K562 (cell line): ENCODE results near the gene TRIM65. TPM values are rescaled to one million over a fixed set of nuclear protein-coding genes. Genes with fewer than 3 reads are reported as not detected.

ENCODE experiments used
- ARHGAP35 ChIP-seq: fragments of 450-650 bp; IDR thresholded peaks from 2 replicates; pipeline ENCODE4 v1.6.1; 2018; ENCODE audit not compliant: partially characterized antibody
- ATF3 ChIP-seq, 2 experiments: fragments of 450-650 bp in 1 of 2; sonication (generic) in 1 of 2; formaldehyde crosslinking in 1 of 2; IDR thresholded peaks in 1 of 2; conservative IDR thresholded peaks in 1 of 2; 2 replicates each; pipeline versions ENCODE4 v1.6.1 to v1.8.1; 2016 to 2023; ENCODE audit warnings: mild to moderate bottlenecking in 2 of 2, moderate library complexity in 2 of 2, inconsistent platforms in 1 of 2, missing genetic modification reagents in 1 of 2
- BRD9 ChIP-seq: fragments of 450-650 bp; IDR thresholded peaks from 2 replicates; pipeline ENCODE4 v1.6.1; 2018; ENCODE audit warnings: low read depth; ENCODE audit not compliant: partially characterized antibody
- CHD2 ChIP-seq: IDR thresholded peaks from 2 replicates; pipeline ENCODE4 v1.6.1; 2011; ENCODE audit warnings: low read depth, low read length
- DPF2 ChIP-seq: fragments of 450-650 bp; IDR thresholded peaks from 2 replicates; pipeline ENCODE4 v1.6.1; 2016
- HDAC6 ChIP-seq: IDR thresholded peaks from 2 replicates; pipeline ENCODE4 v1.6.1; 2012; ENCODE audit warnings: low read depth, mild to moderate bottlenecking, control low read depth, inconsistent platforms, low read length, moderate library complexity
- MTA1 ChIP-seq: fragments of 450-650 bp; IDR thresholded peaks from 2 replicates; pipeline ENCODE4 v1.6.1; 2017; ENCODE audit warnings: borderline replicate concordance
- PTBP1 ChIP-seq: fragments of 200-400 bp; formaldehyde crosslinking; IDR thresholded peaks from 2 replicates; pipeline ENCODE4 v1.6.1; 2017; ENCODE audit warnings: low read depth, low read length
- TCF7L2 ChIP-seq: fragments of 150-350 bp; IDR thresholded peaks from 2 replicates; pipeline ENCODE4 v1.6.1; 2016; ENCODE audit warnings: low read depth, mild to moderate bottlenecking, low read length, moderate library complexity
- TEAD2 ChIP-seq: fragments of 450-650 bp; IDR thresholded peaks from 2 replicates; pipeline ENCODE4 v1.6.1; 2016; ENCODE audit warnings: missing genetic modification characterization, control low read depth, missing compliant biosample characterization
- WHSC1 ChIP-seq: IDR thresholded peaks from one replicate; pipeline ENCODE4 v1.6.1; 2012; ENCODE audit warnings: low read length, control low read depth, inconsistent platforms
- ZC3H11A ChIP-seq: IDR thresholded peaks from 2 replicates; pipeline ENCODE4 v1.6.1; 2012; ENCODE audit warnings: low read depth, low read length, improper control_type of control experiment
- ZNF24 ChIP-seq: fragments of 450-650 bp; IDR thresholded peaks from 2 replicates; pipeline ENCODE4 v1.6.1; 2016
- polyA plus RNA-seq, 8 experiments: library from polyadenylated mRNA; depleted of rRNA in 4 of 8; stranded (reverse) in 5 of 8; unstranded in 3 of 8; fragments of >200 nt; fragmentation: Nextera tagmentation in 2 of 8; fragmentation: Illumina TruSeq in 1 of 8; extraction: Ambion mirVana in 2 of 8; extraction: Trizol in 1 of 8; gene quantifications; 2 replicates each; pipeline versions ENCODE4 v1.2.1 to v1.2.3, GENCODE V29; 2011 to 2014; ENCODE audit warnings: inconsistent platforms in 1 of 8, missing spikeins in 1 of 8
- total RNA-seq, 7 experiments: library from RNA; depleted of rRNA in 6 of 7; stranded (reverse); fragments of >200 nt in 6 of 7; fragmentation: Illumina TruSeq in 2 of 7; extraction: Trizol in 2 of 7; gene quantifications; 2 replicates each; pipeline versions ENCODE4 v1.2.1 to v1.2.3, GENCODE V29; 2011 to 2021; ENCODE audit warnings: low replicate concordance in 1 of 7
- TF ChIP-seq, protein P1 (sequence below), 2 experiments: fragments of 450-650 bp; formaldehyde crosslinking in 1 of 2; IDR thresholded peaks; 2 replicates each; pipeline versions ENCODE4 v1.4.0 to v1.6.1; 2014 to 2020; ENCODE audit warnings: mild to moderate bottlenecking in 2 of 2, borderline replicate concordance in 1 of 2, low read depth in 1 of 2
- TF ChIP-seq, protein P2 (sequence below): sonication (generic); formaldehyde crosslinking; IDR thresholded peaks from 2 replicates; pipeline ENCODE4 v1.8.0; 2023; ENCODE audit warnings: mild to moderate bottlenecking, missing genetic modification reagents
- TF ChIP-seq, protein P3 (sequence below): IDR thresholded peaks from 3 replicates; pipeline ENCODE4 v1.6.1; 2011; ENCODE audit warnings: borderline replicate concordance, mild to moderate bottlenecking; ENCODE audit not compliant: insufficient read length, insufficient read depth

Gene TRIM65
- total and polyA plus RNA-seq, 9 of the 15 experiments (the other 6 are each of a cell fraction or from before 2014, with no cell fraction given) = 2.8 to 45.7 (median 22.9) TPM

DNA sequence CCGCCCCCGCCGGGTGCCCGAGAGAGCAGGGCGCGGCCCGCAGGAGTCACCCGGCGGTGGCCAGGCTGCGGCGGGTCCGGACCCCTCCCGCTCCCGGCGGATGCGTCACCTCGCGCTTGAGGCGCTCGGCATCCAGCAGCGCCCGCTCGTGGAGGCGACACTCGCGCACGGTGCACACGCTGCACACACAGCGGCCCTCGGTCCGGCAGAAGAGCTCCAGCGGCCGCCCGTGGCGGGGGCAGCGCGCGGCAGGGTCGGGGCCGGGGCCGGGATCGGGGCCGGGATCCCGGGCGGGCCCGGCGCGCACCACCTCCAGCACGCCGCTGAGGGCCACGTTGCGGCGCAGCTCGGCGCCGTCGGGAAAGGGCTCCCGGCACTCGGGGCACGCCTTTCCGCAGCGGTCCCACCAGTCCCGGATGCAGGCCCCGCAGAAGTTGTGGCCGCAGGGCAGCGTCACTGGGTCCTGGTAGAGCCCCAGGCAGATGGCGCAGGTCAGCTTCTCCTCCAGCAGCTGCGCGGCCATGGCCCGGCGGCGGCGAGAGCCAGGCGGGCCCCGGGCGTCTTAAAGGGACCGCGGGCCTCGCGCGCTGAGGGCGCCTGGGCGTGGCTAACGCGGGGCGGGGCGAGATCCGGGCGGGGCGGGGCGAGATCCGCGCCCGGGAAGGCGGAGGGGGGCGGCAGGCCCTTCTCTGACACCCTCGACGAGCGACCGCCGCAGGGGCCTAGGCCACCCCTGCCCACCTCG is at the start of gene TRIM65 (continued):
- TF ChIP-seq, protein P1, sequence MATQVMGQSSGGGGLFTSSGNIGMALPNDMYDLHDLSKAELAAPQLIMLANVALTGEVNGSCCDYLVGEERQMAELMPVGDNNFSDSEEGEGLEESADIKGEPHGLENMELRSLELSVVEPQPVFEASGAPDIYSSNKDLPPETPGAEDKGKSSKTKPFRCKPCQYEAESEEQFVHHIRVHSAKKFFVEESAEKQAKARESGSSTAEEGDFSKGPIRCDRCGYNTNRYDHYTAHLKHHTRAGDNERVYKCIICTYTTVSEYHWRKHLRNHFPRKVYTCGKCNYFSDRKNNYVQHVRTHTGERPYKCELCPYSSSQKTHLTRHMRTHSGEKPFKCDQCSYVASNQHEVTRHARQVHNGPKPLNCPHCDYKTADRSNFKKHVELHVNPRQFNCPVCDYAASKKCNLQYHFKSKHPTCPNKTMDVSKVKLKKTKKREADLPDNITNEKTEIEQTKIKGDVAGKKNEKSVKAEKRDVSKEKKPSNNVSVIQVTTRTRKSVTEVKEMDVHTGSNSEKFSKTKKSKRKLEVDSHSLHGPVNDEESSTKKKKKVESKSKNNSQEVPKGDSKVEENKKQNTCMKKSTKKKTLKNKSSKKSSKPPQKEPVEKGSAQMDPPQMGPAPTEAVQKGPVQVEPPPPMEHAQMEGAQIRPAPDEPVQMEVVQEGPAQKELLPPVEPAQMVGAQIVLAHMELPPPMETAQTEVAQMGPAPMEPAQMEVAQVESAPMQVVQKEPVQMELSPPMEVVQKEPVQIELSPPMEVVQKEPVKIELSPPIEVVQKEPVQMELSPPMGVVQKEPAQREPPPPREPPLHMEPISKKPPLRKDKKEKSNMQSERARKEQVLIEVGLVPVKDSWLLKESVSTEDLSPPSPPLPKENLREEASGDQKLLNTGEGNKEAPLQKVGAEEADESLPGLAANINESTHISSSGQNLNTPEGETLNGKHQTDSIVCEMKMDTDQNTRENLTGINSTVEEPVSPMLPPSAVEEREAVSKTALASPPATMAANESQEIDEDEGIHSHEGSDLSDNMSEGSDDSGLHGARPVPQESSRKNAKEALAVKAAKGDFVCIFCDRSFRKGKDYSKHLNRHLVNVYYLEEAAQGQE (IDR thresholded peaks at IDR 0.05; ENCODE audit: borderline replicate concordance) = peak; percentile 89
- TF ChIP-seq, protein P1 (CRISPR knock-in tag; IDR thresholded peaks at IDR 0.05; ENCODE audit: low read depth) = no peak
- TF ChIP-seq BRD9 (no peak), ZNF24 (peak; percentile 45; the same call in 1 of the 2 replicates), TCF7L2 (no peak), CHD2 (no peak), ATF3 (IDR thresholded peaks at IDR 0.05) (peak; percentile 79), ATF3 (CRISPR knock-in tag; conservative IDR thresholded peaks at IDR 0.05) (peak; percentile 69), HDAC6 (no peak), ARHGAP35 (no peak), PTBP1 (no peak), WHSC1 (no peak), TEAD2 (tag) (no peak), DPF2 (no peak), MTA1 (0 out of 2 replicates have a peak, but pooled peaks have one; percentile 56), ZC3H11A (no peak)
- TF ChIP-seq, protein P2, sequence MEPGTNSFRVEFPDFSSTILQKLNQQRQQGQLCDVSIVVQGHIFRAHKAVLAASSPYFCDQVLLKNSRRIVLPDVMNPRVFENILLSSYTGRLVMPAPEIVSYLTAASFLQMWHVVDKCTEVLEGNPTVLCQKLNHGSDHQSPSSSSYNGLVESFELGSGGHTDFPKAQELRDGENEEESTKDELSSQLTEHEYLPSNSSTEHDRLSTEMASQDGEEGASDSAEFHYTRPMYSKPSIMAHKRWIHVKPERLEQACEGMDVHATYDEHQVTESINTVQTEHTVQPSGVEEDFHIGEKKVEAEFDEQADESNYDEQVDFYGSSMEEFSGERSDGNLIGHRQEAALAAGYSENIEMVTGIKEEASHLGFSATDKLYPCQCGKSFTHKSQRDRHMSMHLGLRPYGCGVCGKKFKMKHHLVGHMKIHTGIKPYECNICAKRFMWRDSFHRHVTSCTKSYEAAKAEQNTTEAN (CRISPR knock-in tag) = no peak
- TF ChIP-seq, protein P3, sequence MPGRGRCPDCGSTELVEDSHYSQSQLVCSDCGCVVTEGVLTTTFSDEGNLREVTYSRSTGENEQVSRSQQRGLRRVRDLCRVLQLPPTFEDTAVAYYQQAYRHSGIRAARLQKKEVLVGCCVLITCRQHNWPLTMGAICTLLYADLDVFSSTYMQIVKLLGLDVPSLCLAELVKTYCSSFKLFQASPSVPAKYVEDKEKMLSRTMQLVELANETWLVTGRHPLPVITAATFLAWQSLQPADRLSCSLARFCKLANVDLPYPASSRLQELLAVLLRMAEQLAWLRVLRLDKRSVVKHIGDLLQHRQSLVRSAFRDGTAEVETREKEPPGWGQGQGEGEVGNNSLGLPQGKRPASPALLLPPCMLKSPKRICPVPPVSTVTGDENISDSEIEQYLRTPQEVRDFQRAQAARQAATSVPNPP = no peak
